Measurements from ENCODE around the gene RUNX2.

GRCh38 chr6:45441851-45442453 lies 113.8 kb downstream of the RUNX2 start:
- TF ChIP-seq, protein P1, sequence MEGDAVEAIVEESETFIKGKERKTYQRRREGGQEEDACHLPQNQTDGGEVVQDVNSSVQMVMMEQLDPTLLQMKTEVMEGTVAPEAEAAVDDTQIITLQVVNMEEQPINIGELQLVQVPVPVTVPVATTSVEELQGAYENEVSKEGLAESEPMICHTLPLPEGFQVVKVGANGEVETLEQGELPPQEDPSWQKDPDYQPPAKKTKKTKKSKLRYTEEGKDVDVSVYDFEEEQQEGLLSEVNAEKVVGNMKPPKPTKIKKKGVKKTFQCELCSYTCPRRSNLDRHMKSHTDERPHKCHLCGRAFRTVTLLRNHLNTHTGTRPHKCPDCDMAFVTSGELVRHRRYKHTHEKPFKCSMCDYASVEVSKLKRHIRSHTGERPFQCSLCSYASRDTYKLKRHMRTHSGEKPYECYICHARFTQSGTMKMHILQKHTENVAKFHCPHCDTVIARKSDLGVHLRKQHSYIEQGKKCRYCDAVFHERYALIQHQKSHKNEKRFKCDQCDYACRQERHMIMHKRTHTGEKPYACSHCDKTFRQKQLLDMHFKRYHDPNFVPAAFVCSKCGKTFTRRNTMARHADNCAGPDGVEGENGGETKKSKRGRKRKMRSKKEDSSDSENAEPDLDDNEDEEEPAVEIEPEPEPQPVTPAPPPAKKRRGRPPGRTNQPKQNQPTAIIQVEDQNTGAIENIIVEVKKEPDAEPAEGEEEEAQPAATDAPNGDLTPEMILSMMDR (IDR thresholded peaks at IDR 0.05), result no peak
- TF ChIP-seq POLR2A (IDR thresholded peaks at IDR 0.05), result no peak

Measured in esophagus squamous epithelium (tissue), 4 donors.